ENCODE measurements around the gene ZPR1.

GRCh38 chr11:116826751-116827431, 39.1 kb upstream of the ZPR1 start:
- TF ChIP-seq MAFK (IDR thresholded peaks at IDR 0.05; ENCODE audit: low read depth, low read length) (no peak), SMC3 (IDR thresholded peaks at IDR 0.05; ENCODE audit: low read depth, low read length) (no peak), POLR2A (IDR thresholded peaks at IDR 0.05; ENCODE audit: low read depth, low read length) (no peak), CTCF (conservative IDR thresholded peaks at IDR 0.05; ENCODE audit: low read depth, low read length) (no peak), USF2 (IDR thresholded peaks at IDR 0.05; ENCODE audit: low read depth, low read length) (no peak), ELK1 (IDR thresholded peaks at IDR 0.05; ENCODE audit: borderline replicate concordance, low read depth, low read length) (no peak)
